PC-3 (cell line): ENCODE results near the gene BMP7. TPM values are rescaled to one million over a fixed set of nuclear protein-coding genes. Genes with fewer than 3 reads are reported as not detected.

ENCODE experiments used
- ATAC-seq: fragments of 200-7000 bp; cut with Tn5 transposase; 2 replicates; pipeline ENCODE4 v1.9.1; 2020; ENCODE audit warnings: mild to moderate bottlenecking, moderate library complexity
- BruUV-seq: library from RNA; stranded (reverse); fragments of 400-500 nt; replicated peaks from 2 replicates; lab custom pipeline; 2021; lab: Mats Ljungman, UMichigan
- CTCF ChIA-PET: fragments of 300-600 bp; sonication (Branson Sonifier 250); formaldehyde crosslinking; loops from one replicate; lab custom pipeline; 2022; ENCODE audit warnings: antibody characterized with exemption; lab: Charles Lee
- POLR2A ChIA-PET: fragments of 300-600 bp; sonication (Branson Sonifier 250); formaldehyde crosslinking; loops from one replicate; lab custom pipeline; 2022; ENCODE audit warnings: antibody characterized with exemption; ENCODE audit not compliant: unreplicated experiment; lab: Charles Lee
- DNase-seq: peaks from one replicate; pipeline ENCODE4 v3.0.0-alpha.2; 2015
- H2AFZ ChIP-seq: fragments of 300-600 bp; sonication (generic); 2 replicates; pipeline ENCODE4 v1.6.0; 2016; ENCODE audit warnings: antibody characterized with exemption, low read length
- H3F3A ChIP-seq: fragments of 300-600 bp; sonication (generic); one replicate; pipeline ENCODE4 v1.6.0; 2017; ENCODE audit warnings: antibody characterized with exemption, low read length, control low read depth, mild to moderate bottlenecking; ENCODE audit not compliant: unreplicated experiment
- H3K27ac ChIP-seq: fragments of 300-600 bp; sonication (generic); 2 replicates; pipeline ENCODE4 v1.5.1; 2016; ENCODE audit warnings: mild to moderate bottlenecking, low read length
- H3K27me3 ChIP-seq: fragments of 300-600 bp; sonication (generic); 2 replicates; pipeline ENCODE4 v1.6.1; 2016; ENCODE audit warnings: low read length, mixed read lengths
- H3K36me3 ChIP-seq: fragments of 300-600 bp; sonication (generic); 2 replicates; pipeline ENCODE4 v1.6.1; 2016; ENCODE audit warnings: low read depth, mixed run types, low read length, mixed read lengths
- H3K4me1 ChIP-seq: fragments of 300-600 bp; sonication (generic); 2 replicates; pipeline ENCODE4 v1.5.1; 2016; ENCODE audit warnings: low read length; ENCODE audit not compliant: insufficient read depth
- H3K4me2 ChIP-seq: fragments of 300-600 bp; sonication (generic); 2 replicates; pipeline ENCODE4 v1.6.0; 2016; ENCODE audit warnings: low read length
- H3K4me3 ChIP-seq: fragments of 300-600 bp; sonication (generic); 2 replicates; pipeline ENCODE4 v1.5.1; 2016; ENCODE audit warnings: mild to moderate bottlenecking, low read length, mixed read lengths
- H3K79me2 ChIP-seq: fragments of 300-600 bp; sonication (generic); 2 replicates; pipeline ENCODE4 v1.6.1; 2017; ENCODE audit warnings: low read length, mixed read lengths
- H3K9ac ChIP-seq: fragments of 300-600 bp; sonication (generic); 2 replicates; pipeline ENCODE4 v1.6.0; 2016; ENCODE audit warnings: mild to moderate bottlenecking, low read length
- H3K9me2 ChIP-seq: fragments of 300-600 bp; sonication (generic); replicated peaks from 2 replicates; pipeline ENCODE4 v1.6.1; 2016; ENCODE audit warnings: mixed run types, low read length, mixed read lengths
- H3K9me3 ChIP-seq: fragments of 300-600 bp; sonication (generic); 2 replicates; pipeline ENCODE4 v1.6.1; 2016; ENCODE audit warnings: low read length, mixed read lengths
- H4K20me1 ChIP-seq: fragments of 300-600 bp; sonication (generic); 2 replicates; pipeline ENCODE4 v1.6.1; 2016; ENCODE audit warnings: low read length, mixed read lengths
- CTCF ChIP-seq: fragments of 300-600 bp; sonication (generic); conservative IDR thresholded peaks from 2 replicates; pipeline ENCODE4 v1.5.1; 2017; ENCODE audit warnings: antibody characterized with exemption, low read depth, mild to moderate bottlenecking, low read length
- EZH2 ChIP-seq: fragments of 300-600 bp; sonication (generic); IDR thresholded peaks from one replicate; pipeline ENCODE4 v1.6.1; 2017; ENCODE audit warnings: antibody characterized with exemption, mild to moderate bottlenecking, low read length; ENCODE audit not compliant: unreplicated experiment
- EZH2phosphoT487 ChIP-seq: fragments of 300-600 bp; sonication (generic); IDR thresholded peaks from 2 replicates; pipeline ENCODE4 v1.6.1; 2018; ENCODE audit warnings: mild to moderate bottlenecking, antibody characterized with exemption, low read length, borderline replicate concordance
- intact Hi-C: fragments of 100-400 bp; cut with micrococcal nuclease; formaldehyde crosslinking; loops from 2 replicates; pipeline ENCODE4 v1.9.0; 2023
- total RNA-seq: library from RNA; depleted of rRNA; stranded (reverse); fragments of >200 nt; gene quantifications from 2 replicates; pipeline ENCODE4 v1.2.3, GENCODE V29; 2014

BMP7 gene
- total RNA-seq, 1 experiment from 2014 or later = not detected

GRCh38 chr20:57175397-57176010 is 90.9 kb downstream of the BMP7 start:
- DNase-seq (no peak), ATAC-seq (no peak)
- TF ChIP-seq EZH2 (no peak), EZH2phosphoT487 (no peak), CTCF (no peak)
- ChIA-PET CTCF (no interaction called here), POLR2A (no interaction called here)
- no peak overlapping the region for H3K27ac ChIP-seq
- BruUV-seq = no TSS peak
- H3F3A ChIP-seq = no peaks in the 10 kb centered on the region
- H3K27me3 ChIP-seq = peaks cover 35% of the 10 kb centered on the region
- no peaks in the 10 kb centered on the region for H3K36me3 ChIP-seq
- H3K9me2 ChIP-seq = no peaks in the 10 kb centered on the region
- H3K79me2 ChIP-seq = no peaks in the 10 kb centered on the region
- H3K9me3 ChIP-seq = no peaks in the 10 kb centered on the region
- H3K4me1 ChIP-seq = no peaks in the 10 kb centered on the region
- H3K9ac ChIP-seq = no peak overlapping the region
- no peak overlapping the region for H3K4me2 ChIP-seq
- H2AFZ ChIP-seq = no peak overlapping the region
- no peaks in the 10 kb centered on the region for H4K20me1 ChIP-seq
- intact Hi-C loops = no loop called here
- H3K4me3 ChIP-seq = no peak overlapping the region

DNA sequence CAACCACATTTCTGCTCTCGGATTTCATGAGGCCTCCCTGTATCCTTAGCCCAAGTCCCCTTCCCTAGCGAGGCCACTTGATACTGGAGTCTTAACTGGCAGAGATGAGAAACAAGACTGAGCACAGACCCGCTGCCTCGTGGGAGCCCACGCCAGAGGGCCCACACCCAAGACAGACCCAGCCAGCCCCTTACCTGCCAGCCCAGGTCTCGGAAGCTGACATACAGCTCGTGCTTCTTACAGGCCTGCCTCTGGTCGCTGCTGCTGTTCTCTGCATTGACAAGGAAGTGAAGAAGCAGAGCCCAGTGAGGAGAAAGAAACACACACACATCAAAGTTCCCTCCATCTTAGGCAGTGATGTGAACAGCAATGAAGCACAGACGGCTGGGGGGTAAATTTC is 91.7 kb downstream of the BMP7 start:
- peaks cover 29% of the 10 kb centered on the region for H3K27me3 ChIP-seq
- DNase-seq (no peak), ATAC-seq (no peak)
- CTCF ChIA-PET = no interaction called here
- TF ChIP-seq EZH2 (no peak), CTCF (no peak), EZH2phosphoT487 (no peak)
- no peak overlapping the region for H3K4me3 ChIP-seq
- no peaks in the 10 kb centered on the region for H3F3A ChIP-seq
- H3K9ac ChIP-seq = no peak overlapping the region
- no peaks in the 10 kb centered on the region for H3K79me2 ChIP-seq
- no peaks in the 10 kb centered on the region for H3K4me1 ChIP-seq
- H3K36me3 ChIP-seq = no peaks in the 10 kb centered on the region
- POLR2A ChIA-PET = no interaction called here
- H3K9me2 ChIP-seq = no peaks in the 10 kb centered on the region
- intact Hi-C loops = no loop called here
- H3K4me2 ChIP-seq = no peak overlapping the region
- no peaks in the 10 kb centered on the region for H4K20me1 ChIP-seq
- H2AFZ ChIP-seq = no peak overlapping the region
- H3K9me3 ChIP-seq = no peaks in the 10 kb centered on the region
- no peak overlapping the region for H3K27ac ChIP-seq
- BruUV-seq = no TSS peak

DNA sequence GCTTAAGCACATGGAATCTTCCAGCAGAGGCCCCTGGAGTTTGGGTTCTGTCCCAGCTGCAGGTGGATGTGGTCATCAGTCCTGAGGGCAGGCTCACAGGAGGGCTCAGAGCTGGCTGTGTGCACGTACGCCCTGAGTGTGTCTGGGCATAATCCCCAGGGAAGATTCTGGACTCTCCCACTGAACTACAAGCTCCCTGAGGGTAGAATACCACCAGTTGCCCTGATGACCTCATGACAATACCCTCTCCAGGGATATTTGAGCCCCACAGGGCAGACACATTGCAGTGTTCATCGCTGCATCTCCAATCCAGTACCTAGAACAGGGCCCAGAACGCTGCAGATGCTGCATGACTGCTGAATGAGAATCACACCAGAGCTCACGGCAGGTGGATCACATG is 92.5 kb downstream of the BMP7 start:
- intact Hi-C loops = no loop called here
- BruUV-seq = no TSS peak
- TF ChIP-seq CTCF (no peak), EZH2phosphoT487 (no peak), EZH2 (no peak)
- no peaks in the 10 kb centered on the region for H3K36me3 ChIP-seq
- no peak overlapping the region for H3K27ac ChIP-seq
- no peaks in the 10 kb centered on the region for H3K9me3 ChIP-seq
- H3F3A ChIP-seq = no peaks in the 10 kb centered on the region
- no peaks in the 10 kb centered on the region for H3K4me1 ChIP-seq
- H3K27me3 ChIP-seq = peaks cover 27% of the 10 kb centered on the region
- H3K79me2 ChIP-seq = no peaks in the 10 kb centered on the region
- ChIA-PET CTCF (no interaction called here), POLR2A (no interaction called here)
- H4K20me1 ChIP-seq = no peaks in the 10 kb centered on the region
- no peak overlapping the region for H2AFZ ChIP-seq
- H3K4me2 ChIP-seq = no peak overlapping the region
- no peak for ATAC-seq
- no peak for DNase-seq
- H3K4me3 ChIP-seq = no peak overlapping the region
- H3K9me2 ChIP-seq = no peaks in the 10 kb centered on the region
- H3K9ac ChIP-seq = no peak overlapping the region
